Endothelial cell (in vitro differentiated cells): ENCODE data around the gene RAPGEF5. TPM values are rescaled to one million over a fixed set of nuclear protein-coding genes. Genes with fewer than 3 reads are reported as not detected.

Experiments used
- DNase-seq: peaks from one replicate; pipeline ENCODE4 v3.0.0; 2021; ENCODE audit warnings: low spot score
- H3K27ac Mint-ChIP-seq: one replicate; pipeline ENCODE4 v1.8.0; 2021; ENCODE audit warnings: mixed read lengths, inconsistent platforms; ENCODE audit not compliant: unreplicated experiment
- H3K27me3 Mint-ChIP-seq: one replicate; pipeline ENCODE4 v1.8.0; 2021; ENCODE audit warnings: mild to moderate bottlenecking, moderate library complexity, mixed read lengths, inconsistent platforms; ENCODE audit not compliant: unreplicated experiment
- H3K36me3 Mint-ChIP-seq: one replicate; pipeline ENCODE4 v1.8.0; 2021; ENCODE audit warnings: mild to moderate bottlenecking, low read depth, mixed read lengths, inconsistent platforms; ENCODE audit not compliant: unreplicated experiment
- H3K4me1 Mint-ChIP-seq: one replicate; pipeline ENCODE4 v1.8.0; 2021; ENCODE audit warnings: mild to moderate bottlenecking, mixed read lengths, inconsistent platforms; ENCODE audit not compliant: unreplicated experiment
- H3K4me3 Mint-ChIP-seq: one replicate; pipeline ENCODE4 v1.8.0; 2021; ENCODE audit warnings: mild to moderate bottlenecking, mixed read lengths, inconsistent platforms; ENCODE audit not compliant: unreplicated experiment
- H3K9me3 Mint-ChIP-seq: one replicate; pipeline ENCODE4 v1.8.0; 2021; ENCODE audit warnings: mixed read lengths, inconsistent platforms; ENCODE audit not compliant: unreplicated experiment
- CTCF ChIP-seq: fragments of 200-600 bp; sonication (generic); IDR thresholded peaks from one replicate; pipeline ENCODE4 v1.5.0; 2021; ENCODE audit warnings: antibody characterized with exemption; ENCODE audit not compliant: unreplicated experiment
- total RNA-seq: library from RNA; stranded (reverse); fragmentation: NEBNext Ultra II Directional; extraction: Animal tissue kit (Norgen Biotek cat#: 25700); gene quantifications from one replicate; pipeline ENCODE4 v1.2.1, GENCODE V29; 2021; ENCODE audit not compliant: unreplicated experiment

Gene RAPGEF5
- total RNA-seq, 1 donor from 2014 or later = 135 TPM

- Mint-ChIP-seq H3K4me1 (peaks cover 12% of the 10 kb centered on the region), H3K27ac (no peak overlapping the region), H3K27me3 (peaks cover 1% of the 10 kb centered on the region), H3K36me3 (no peaks in the 10 kb centered on the region), H3K4me3 (no peak overlapping the region), H3K9me3 (no peaks in the 10 kb centered on the region)
- no peak for DNase-seq
- TF ChIP-seq CTCF = no peak
Observed at GRCh38 chr7:22400936-22401553, 44.1 kb upstream of the RAPGEF5 start.

DNA sequence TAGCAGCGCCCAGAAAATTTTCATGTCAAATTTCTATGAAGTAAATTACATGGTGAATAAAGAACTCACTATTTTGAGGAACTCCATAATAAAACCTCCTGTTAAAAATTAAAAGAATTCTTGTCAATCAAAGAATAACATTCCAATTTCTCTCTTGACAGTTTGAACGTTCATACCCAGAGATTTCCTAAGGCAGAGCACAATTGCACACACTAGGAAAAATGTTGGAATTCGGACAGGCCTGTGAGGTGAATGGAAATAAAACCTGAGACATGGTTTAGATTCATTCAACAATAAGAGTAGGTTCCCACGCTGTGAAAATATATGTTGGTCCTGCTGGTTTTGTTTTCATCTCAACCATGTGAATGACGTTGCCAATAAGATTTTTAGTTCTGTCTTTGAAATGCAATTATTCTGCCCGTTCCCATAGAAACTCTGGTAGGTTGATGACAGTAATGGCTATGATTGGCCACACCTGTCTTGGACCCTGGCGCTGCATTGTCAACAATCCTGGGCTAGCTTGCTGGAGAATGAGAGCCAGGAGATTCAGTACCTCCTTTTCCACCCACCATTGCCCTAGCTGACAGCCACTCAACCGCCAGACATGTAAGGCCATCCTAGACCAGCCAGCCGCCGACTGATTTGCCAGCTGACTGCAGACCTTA lies 43.3 kb upstream of the RAPGEF5 start:
- no peak for DNase-seq
- Mint-ChIP-seq H3K27me3 (peaks cover 1% of the 10 kb centered on the region), H3K9me3 (no peaks in the 10 kb centered on the region), H3K36me3 (no peaks in the 10 kb centered on the region), H3K4me3 (no peak overlapping the region), H3K4me1 (peaks cover 12% of the 10 kb centered on the region), H3K27ac (no peak overlapping the region)
- TF ChIP-seq CTCF = no peak

DNA sequence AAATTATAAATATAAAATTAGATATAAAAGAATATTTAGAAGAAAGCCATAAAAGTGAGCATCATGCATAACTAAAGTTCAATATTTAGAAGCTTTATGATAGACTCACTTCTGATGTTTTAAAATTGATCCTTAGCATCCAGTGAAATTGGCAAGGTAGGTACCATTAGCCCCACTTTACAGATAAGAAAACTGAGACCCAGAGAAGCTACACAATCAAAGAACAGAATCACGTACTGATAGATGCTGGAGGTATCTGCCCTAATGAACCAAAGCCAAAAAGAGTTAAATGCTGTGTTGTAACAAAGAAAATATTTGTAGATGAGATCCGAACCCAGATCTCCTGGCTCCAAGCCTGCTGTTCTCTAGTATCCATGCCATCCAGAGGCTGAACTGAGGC lies 42.6 kb upstream of the RAPGEF5 start:
- no peaks in the 10 kb centered on the region for H3K36me3 Mint-ChIP-seq
- peaks cover 1% of the 10 kb centered on the region for H3K27me3 Mint-ChIP-seq
- DNase-seq = no peak
- no peak for TF ChIP-seq CTCF
- no peak overlapping the region for H3K27ac Mint-ChIP-seq
- H3K4me1 Mint-ChIP-seq = peaks cover 17% of the 10 kb centered on the region
- no peaks in the 10 kb centered on the region for H3K9me3 Mint-ChIP-seq
- no peak overlapping the region for H3K4me3 Mint-ChIP-seq

GRCh38 chr7:22399091-22399490 lies 42.1 kb upstream of the RAPGEF5 start:
- H3K4me3 Mint-ChIP-seq = no peak overlapping the region
- no peak for TF ChIP-seq CTCF
- H3K36me3 Mint-ChIP-seq = no peaks in the 10 kb centered on the region
- H3K9me3 Mint-ChIP-seq = no peaks in the 10 kb centered on the region
- DNase-seq = no peak
- H3K27me3 Mint-ChIP-seq = peaks cover 1% of the 10 kb centered on the region
- peaks cover 21% of the 10 kb centered on the region for H3K4me1 Mint-ChIP-seq
- H3K27ac Mint-ChIP-seq = no peak overlapping the region

GRCh38 chr7:22397981-22398380 lies 41.0 kb upstream of the RAPGEF5 start:
- no peak for DNase-seq
- Mint-ChIP-seq H3K36me3 (no peaks in the 10 kb centered on the region), H3K9me3 (no peaks in the 10 kb centered on the region), H3K27me3 (peaks cover 1% of the 10 kb centered on the region), H3K27ac (peak overlapping the region; percentile 71), H3K4me1 (peaks cover 32% of the 10 kb centered on the region), H3K4me3 (no peak overlapping the region)
- no peak for TF ChIP-seq CTCF
